Neural cell (in vitro differentiated cells): ENCODE results near the gene C12orf75. TPM values are rescaled to one million over a fixed set of nuclear protein-coding genes. Genes with fewer than 3 reads are reported as not detected.

ENCODE experiments used
- H2AFZ ChIP-seq: fragments of 200-600, 300-800 bp; sonication (generic), shearing (Covaris generic); 2 replicates; pipeline ENCODE4 v1.6.0; 2014; ENCODE audit warnings: low read depth, mild to moderate bottlenecking, antibody characterized with exemption, low read length, moderate library complexity
- H3F3A ChIP-seq: fragments of 200-600 bp; shearing (Covaris generic); 2 replicates; pipeline ENCODE4 v1.6.1; 2016; ENCODE audit warnings: mild to moderate bottlenecking, moderate library complexity, mixed read lengths, antibody characterized with exemption, low read length; ENCODE audit not compliant: insufficient read depth, poor library complexity, severe bottlenecking
- H3K27ac ChIP-seq: fragments of 200-600, 300-800 bp; sonication (generic), shearing (Covaris generic); 2 replicates; pipeline ENCODE4 v1.5.1; 2014; ENCODE audit warnings: mild to moderate bottlenecking, low read length, moderate library complexity
- H3K27me3 ChIP-seq: fragments of 300-800, 200-600 bp; sonication (generic), shearing (Covaris generic); 2 replicates; pipeline ENCODE4 v1.6.0; 2014; ENCODE audit warnings: mild to moderate bottlenecking, low read depth, low read length, moderate library complexity; ENCODE audit not compliant: insufficient read depth
- H3K36me3 ChIP-seq: fragments of 300-800, 200-600 bp; sonication (generic), shearing (Covaris generic); 2 replicates; pipeline ENCODE4 v1.5.1; 2014; ENCODE audit warnings: mild to moderate bottlenecking, antibody characterized with exemption, low read length, moderate library complexity; ENCODE audit not compliant: insufficient read depth
- H3K4me2 ChIP-seq: fragments of 300-800, 200-600 bp; sonication (generic), shearing (Covaris generic); 2 replicates; pipeline ENCODE4 v1.6.0; 2014; ENCODE audit warnings: mild to moderate bottlenecking, low read length
- H3K4me3 ChIP-seq: fragments of 300-800, 200-600 bp; sonication (generic), shearing (Covaris generic); 2 replicates; pipeline ENCODE4 v1.5.1; 2014; ENCODE audit warnings: mild to moderate bottlenecking, low read length, moderate library complexity
- H3K79me2 ChIP-seq: fragments of 200-600 bp; shearing (Covaris generic); replicated peaks from 2 replicates; pipeline ENCODE4 v1.6.0; 2014; ENCODE audit warnings: mild to moderate bottlenecking, low read length, moderate library complexity; ENCODE audit not compliant: insufficient read depth
- H3K9ac ChIP-seq: fragments of 300-800, 200-600 bp; sonication (generic), shearing (Covaris generic); 2 replicates; pipeline ENCODE4 v1.6.1; 2016; ENCODE audit warnings: mild to moderate bottlenecking, low read length, mixed read lengths
- H3K9me2 ChIP-seq: fragments of 200-600 bp; shearing (Covaris generic); 2 replicates; pipeline ENCODE4 v1.6.1; 2016; ENCODE audit warnings: mild to moderate bottlenecking, low read length, mixed read lengths; ENCODE audit not compliant: insufficient read depth
- H3K9me3 ChIP-seq: fragments of 200-600, 300-800 bp; sonication (generic), shearing (Covaris generic); 2 replicates; pipeline ENCODE4 v1.6.1; 2016; ENCODE audit warnings: mild to moderate bottlenecking, mixed run types, low read length, moderate library complexity, mixed read lengths
- H4K20me1 ChIP-seq: fragments of 200-600 bp; shearing (Covaris generic); 2 replicates; pipeline ENCODE4 v1.6.1; 2016; ENCODE audit warnings: mild to moderate bottlenecking, mixed run types; ENCODE audit not compliant: insufficient read depth
- EP300 ChIP-seq: fragments of 450-650 bp; conservative IDR thresholded peaks from 2 replicates; pipeline ENCODE4 v1.6.1; 2014; ENCODE audit warnings: antibody characterized with exemption, mild to moderate bottlenecking, moderate library complexity; ENCODE audit not compliant: poor library complexity, severe bottlenecking
- EZH2 ChIP-seq: fragments of 200-600, 300-800 bp; shearing (Covaris generic), sonication (generic); IDR thresholded peaks from 2 replicates; pipeline ENCODE4 v1.6.1; 2014; ENCODE audit warnings: antibody characterized with exemption, low read length, borderline replicate concordance, mild to moderate bottlenecking; ENCODE audit not compliant: insufficient read depth, poor library complexity, severe bottlenecking
- MXI1 ChIP-seq: fragments of 450-650 bp; conservative IDR thresholded peaks from 2 replicates; pipeline ENCODE4 v1.6.1; 2014; ENCODE audit warnings: antibody characterized with exemption, mild to moderate bottlenecking; ENCODE audit not compliant: poor library complexity, severe bottlenecking
- POLR2AphosphoS5 ChIP-seq: IDR thresholded peaks from 2 replicates; pipeline ENCODE4 v1.6.1; 2012
- RAD21 ChIP-seq: fragments of 450-650 bp; conservative IDR thresholded peaks from 2 replicates; pipeline ENCODE4 v1.6.1; 2014; ENCODE audit warnings: antibody characterized with exemption, mild to moderate bottlenecking, moderate library complexity
- SMC3 ChIP-seq: fragments of 450-650 bp; conservative IDR thresholded peaks from 2 replicates; pipeline ENCODE4 v1.6.1; 2014; ENCODE audit warnings: antibody characterized with exemption, mild to moderate bottlenecking, moderate library complexity; ENCODE audit not compliant: poor library complexity
- TAF1 ChIP-seq: IDR thresholded peaks from 2 replicates; pipeline ENCODE4 v1.6.1; 2012; ENCODE audit warnings: low read depth
- polyA minus RNA-seq: library from RNA; depleted of rRNA, polyadenylated mRNA; stranded (reverse); fragments of >200 nt; gene quantifications from 2 replicates; pipeline ENCODE4 v1.2.3, GENCODE V29; 2014
- polyA plus RNA-seq: library from polyadenylated mRNA; depleted of rRNA; stranded (reverse); fragments of >200 nt; gene quantifications from 2 replicates; pipeline ENCODE4 v1.2.3, GENCODE V29; 2014
- TF ChIP-seq, protein P1 (sequence below): fragments of 450-650 bp; IDR thresholded peaks from 2 replicates; pipeline ENCODE4 v1.5.1; 2014; ENCODE audit warnings: antibody characterized with exemption, mild to moderate bottlenecking, moderate library complexity; ENCODE audit not compliant: poor library complexity, severe bottlenecking
- TF ChIP-seq, protein P2 (sequence below): IDR thresholded peaks from 2 replicates; pipeline ENCODE4 v1.6.1; 2012; ENCODE audit warnings: borderline replicate concordance

The C12orf75 gene
- 25.2 and 27.1 TPM in 2 replicates for polyA plus RNA-seq
- 11.2 and 11.3 TPM in 2 replicates for polyA minus RNA-seq

DNA sequence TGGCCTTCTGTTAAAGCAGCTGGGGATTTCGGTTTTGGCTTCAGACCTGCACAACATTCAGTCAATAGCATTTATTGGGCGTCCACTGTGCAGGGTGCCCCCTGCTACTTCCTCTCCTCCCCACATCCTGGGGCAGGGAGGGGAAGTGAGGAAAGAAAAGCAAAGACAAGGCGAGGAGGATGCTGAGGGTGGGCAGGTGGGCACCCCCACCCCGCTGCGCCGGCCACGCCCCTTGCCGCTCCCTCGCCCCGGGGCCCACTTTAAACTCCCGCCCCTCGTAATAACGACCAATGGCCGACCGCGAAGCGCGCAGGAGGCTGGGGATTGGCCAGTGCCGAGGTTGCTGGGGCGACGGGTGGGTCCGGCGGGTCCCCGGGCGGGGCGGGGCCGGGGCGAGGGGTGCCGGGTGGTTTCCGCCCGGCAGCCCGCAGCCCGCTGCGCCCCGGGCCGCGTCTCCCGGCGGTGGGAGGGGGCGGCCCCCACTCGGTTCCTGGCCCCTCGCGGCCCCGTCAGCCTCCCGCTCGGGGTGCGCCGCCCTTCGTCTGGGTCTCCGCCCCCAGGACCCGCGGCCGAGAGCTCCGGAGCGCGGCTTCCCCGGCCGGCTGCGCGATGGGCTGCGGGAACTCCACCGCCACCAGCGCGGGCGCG lies at the start of gene C12orf75:
Gene C12orf75, plus strand, starts transcription at position 409 of the 648 bp plus-strand sequence. Its CDS starts 201 bp downstream, at position 610.
- Histone ChIP-seq H3K4me2 (peak within 1 kb of the TSS; percentile 65), H3K27me3 (no peaks in the 10 kb centered on the region), H4K20me1 (no peaks in the 10 kb centered on the region), H3F3A (no peaks in the 10 kb centered on the region), H3K9me2 (no peaks in the 10 kb centered on the region), H3K79me2 (peaks cover 21% of the 10 kb centered on the region), H3K36me3 (no peaks in the 10 kb centered on the region), H3K9ac (peak within 1 kb of the TSS; percentile 57), H3K27ac (no peak within 1 kb of the TSS), H2AFZ (peak within 1 kb of the TSS; percentile 56), H3K9me3 (no peaks in the 10 kb centered on the region), H3K4me3 (peak within 1 kb of the TSS; percentile 87)
- TF ChIP-seq, protein P1, sequence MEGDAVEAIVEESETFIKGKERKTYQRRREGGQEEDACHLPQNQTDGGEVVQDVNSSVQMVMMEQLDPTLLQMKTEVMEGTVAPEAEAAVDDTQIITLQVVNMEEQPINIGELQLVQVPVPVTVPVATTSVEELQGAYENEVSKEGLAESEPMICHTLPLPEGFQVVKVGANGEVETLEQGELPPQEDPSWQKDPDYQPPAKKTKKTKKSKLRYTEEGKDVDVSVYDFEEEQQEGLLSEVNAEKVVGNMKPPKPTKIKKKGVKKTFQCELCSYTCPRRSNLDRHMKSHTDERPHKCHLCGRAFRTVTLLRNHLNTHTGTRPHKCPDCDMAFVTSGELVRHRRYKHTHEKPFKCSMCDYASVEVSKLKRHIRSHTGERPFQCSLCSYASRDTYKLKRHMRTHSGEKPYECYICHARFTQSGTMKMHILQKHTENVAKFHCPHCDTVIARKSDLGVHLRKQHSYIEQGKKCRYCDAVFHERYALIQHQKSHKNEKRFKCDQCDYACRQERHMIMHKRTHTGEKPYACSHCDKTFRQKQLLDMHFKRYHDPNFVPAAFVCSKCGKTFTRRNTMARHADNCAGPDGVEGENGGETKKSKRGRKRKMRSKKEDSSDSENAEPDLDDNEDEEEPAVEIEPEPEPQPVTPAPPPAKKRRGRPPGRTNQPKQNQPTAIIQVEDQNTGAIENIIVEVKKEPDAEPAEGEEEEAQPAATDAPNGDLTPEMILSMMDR, result no peak
- peak; percentile 72 for TF ChIP-seq MXI1

DNA sequence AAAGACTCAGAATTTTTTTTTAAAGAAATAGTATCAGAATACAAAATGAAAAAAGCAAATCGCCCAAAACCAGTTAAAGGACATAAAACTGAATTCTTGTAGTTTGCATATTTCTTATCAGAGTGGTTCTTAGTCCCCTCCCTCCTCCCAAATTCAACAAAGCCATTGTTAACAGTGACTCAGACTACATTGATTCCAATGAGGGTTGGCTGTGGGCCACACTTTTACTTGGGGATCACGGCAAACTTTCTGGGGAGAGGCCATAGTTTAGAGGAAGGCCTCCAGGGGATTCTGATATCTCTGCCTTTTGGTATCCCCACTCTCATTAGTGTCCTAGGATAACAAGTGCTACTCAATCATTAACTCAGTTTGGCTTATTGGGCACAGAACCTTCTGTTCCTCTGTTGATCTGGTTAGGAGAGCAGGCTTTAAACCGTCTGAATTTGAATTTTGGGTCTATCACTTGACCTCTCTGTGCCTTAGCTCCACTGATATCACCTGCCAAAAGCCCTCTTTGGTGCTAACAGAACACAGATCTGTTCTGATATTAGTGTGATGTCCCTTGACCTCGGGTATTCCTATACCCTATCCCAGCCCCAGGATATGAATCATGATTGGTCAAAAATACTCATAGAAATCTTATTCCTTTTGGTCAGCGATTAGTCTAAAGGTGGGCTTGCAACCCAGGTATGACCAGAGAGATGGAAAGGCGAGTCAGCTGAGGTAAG lies 49.4 kb upstream of the C12orf75 start:
- TF ChIP-seq RAD21 (no peak), POLR2AphosphoS5 (no peak), TAF1 (no peak), SMC3 (no peak)
- TF ChIP-seq, protein P2, sequence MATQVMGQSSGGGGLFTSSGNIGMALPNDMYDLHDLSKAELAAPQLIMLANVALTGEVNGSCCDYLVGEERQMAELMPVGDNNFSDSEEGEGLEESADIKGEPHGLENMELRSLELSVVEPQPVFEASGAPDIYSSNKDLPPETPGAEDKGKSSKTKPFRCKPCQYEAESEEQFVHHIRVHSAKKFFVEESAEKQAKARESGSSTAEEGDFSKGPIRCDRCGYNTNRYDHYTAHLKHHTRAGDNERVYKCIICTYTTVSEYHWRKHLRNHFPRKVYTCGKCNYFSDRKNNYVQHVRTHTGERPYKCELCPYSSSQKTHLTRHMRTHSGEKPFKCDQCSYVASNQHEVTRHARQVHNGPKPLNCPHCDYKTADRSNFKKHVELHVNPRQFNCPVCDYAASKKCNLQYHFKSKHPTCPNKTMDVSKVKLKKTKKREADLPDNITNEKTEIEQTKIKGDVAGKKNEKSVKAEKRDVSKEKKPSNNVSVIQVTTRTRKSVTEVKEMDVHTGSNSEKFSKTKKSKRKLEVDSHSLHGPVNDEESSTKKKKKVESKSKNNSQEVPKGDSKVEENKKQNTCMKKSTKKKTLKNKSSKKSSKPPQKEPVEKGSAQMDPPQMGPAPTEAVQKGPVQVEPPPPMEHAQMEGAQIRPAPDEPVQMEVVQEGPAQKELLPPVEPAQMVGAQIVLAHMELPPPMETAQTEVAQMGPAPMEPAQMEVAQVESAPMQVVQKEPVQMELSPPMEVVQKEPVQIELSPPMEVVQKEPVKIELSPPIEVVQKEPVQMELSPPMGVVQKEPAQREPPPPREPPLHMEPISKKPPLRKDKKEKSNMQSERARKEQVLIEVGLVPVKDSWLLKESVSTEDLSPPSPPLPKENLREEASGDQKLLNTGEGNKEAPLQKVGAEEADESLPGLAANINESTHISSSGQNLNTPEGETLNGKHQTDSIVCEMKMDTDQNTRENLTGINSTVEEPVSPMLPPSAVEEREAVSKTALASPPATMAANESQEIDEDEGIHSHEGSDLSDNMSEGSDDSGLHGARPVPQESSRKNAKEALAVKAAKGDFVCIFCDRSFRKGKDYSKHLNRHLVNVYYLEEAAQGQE, result no peak
- Histone ChIP-seq H3K9ac (no peak overlapping the region), H3K27me3 (no peaks in the 10 kb centered on the region), H3F3A (no peaks in the 10 kb centered on the region), H3K27ac (no peak overlapping the region), H3K9me3 (no peaks in the 10 kb centered on the region), H3K4me2 (no peak overlapping the region), H2AFZ (no peak overlapping the region), H3K9me2 (no peaks in the 10 kb centered on the region), H4K20me1 (no peaks in the 10 kb centered on the region), H3K79me2 (no peaks in the 10 kb centered on the region), H3K36me3 (no peaks in the 10 kb centered on the region), H3K4me3 (no peak overlapping the region)

DNA sequence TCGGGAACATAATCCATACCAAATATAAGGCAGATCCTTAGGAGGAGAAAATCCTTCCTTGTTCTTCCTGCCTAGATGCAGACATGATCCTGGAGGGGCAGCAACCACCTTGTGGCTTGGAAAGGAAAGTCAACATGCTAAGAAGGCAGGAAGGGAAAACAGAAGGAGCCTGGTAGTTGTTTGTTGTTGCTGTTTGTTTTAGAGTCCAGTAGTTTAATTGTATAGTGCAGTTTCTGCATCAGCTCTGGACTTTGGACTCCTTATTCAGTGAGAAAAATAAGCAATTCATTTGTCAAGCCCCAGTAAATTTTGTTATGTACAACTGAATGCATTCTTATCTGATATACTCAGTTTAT lies 48.8 kb upstream of the C12orf75 start:
- Histone ChIP-seq H4K20me1 (no peaks in the 10 kb centered on the region), H3K9me2 (no peaks in the 10 kb centered on the region), H3K4me3 (no peak overlapping the region), H3K36me3 (no peaks in the 10 kb centered on the region), H3K27me3 (no peaks in the 10 kb centered on the region), H3K4me2 (no peak overlapping the region), H3K9me3 (no peaks in the 10 kb centered on the region), H3K27ac (no peak overlapping the region), H2AFZ (no peak overlapping the region), H3F3A (no peaks in the 10 kb centered on the region), H3K79me2 (no peaks in the 10 kb centered on the region), H3K9ac (no peak overlapping the region)
- TF ChIP-seq, protein P1, result no peak
- TF ChIP-seq EZH2, result no peak
- TF ChIP-seq MXI1, result no peak
- no peak for TF ChIP-seq EP300
- TF ChIP-seq, protein P2, result no peak
- TF ChIP-seq TAF1, result no peak
- TF ChIP-seq SMC3, result no peak
- TF ChIP-seq POLR2AphosphoS5, result no peak
